Measurements from ENCODE around the gene SDR42E1.

DNA sequence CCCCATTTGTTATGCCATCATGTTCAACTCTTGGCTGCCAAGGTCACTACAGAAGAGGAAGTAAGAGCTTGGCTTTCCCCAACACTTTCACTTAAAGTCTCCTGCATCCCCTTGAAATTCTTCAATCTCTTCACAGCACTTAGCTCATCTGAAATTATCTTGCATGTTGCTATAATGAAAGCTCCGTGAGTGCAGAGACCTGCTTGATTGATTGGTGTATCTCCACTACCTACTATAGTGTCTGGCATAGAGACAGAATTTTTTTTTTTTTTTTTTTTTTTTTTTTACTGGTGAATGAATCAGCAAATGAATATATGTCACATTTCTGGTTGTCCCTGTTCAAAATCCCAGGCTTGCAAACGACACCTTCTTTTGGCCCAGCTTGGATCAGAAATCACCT lies 1.9 kb upstream of the SDR42E1 start:
- TF ChIP-seq, protein P1, sequence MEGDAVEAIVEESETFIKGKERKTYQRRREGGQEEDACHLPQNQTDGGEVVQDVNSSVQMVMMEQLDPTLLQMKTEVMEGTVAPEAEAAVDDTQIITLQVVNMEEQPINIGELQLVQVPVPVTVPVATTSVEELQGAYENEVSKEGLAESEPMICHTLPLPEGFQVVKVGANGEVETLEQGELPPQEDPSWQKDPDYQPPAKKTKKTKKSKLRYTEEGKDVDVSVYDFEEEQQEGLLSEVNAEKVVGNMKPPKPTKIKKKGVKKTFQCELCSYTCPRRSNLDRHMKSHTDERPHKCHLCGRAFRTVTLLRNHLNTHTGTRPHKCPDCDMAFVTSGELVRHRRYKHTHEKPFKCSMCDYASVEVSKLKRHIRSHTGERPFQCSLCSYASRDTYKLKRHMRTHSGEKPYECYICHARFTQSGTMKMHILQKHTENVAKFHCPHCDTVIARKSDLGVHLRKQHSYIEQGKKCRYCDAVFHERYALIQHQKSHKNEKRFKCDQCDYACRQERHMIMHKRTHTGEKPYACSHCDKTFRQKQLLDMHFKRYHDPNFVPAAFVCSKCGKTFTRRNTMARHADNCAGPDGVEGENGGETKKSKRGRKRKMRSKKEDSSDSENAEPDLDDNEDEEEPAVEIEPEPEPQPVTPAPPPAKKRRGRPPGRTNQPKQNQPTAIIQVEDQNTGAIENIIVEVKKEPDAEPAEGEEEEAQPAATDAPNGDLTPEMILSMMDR (IDR thresholded peaks at IDR 0.05 in 2 of 3, conservative IDR thresholded peaks at IDR 0.05 in 1 of 3; ENCODE audit: control insufficient read depth in 2 of 3, extremely low read depth in 1 of 3, insufficient read depth in 1 of 3, low read depth in 3 of 3, low read length in 3 of 3): no peak
- TF ChIP-seq FOS (IDR thresholded peaks at IDR 0.05; ENCODE audit: borderline replicate concordance, extremely low read depth, insufficient read length): no peak
- TF ChIP-seq, protein P2, sequence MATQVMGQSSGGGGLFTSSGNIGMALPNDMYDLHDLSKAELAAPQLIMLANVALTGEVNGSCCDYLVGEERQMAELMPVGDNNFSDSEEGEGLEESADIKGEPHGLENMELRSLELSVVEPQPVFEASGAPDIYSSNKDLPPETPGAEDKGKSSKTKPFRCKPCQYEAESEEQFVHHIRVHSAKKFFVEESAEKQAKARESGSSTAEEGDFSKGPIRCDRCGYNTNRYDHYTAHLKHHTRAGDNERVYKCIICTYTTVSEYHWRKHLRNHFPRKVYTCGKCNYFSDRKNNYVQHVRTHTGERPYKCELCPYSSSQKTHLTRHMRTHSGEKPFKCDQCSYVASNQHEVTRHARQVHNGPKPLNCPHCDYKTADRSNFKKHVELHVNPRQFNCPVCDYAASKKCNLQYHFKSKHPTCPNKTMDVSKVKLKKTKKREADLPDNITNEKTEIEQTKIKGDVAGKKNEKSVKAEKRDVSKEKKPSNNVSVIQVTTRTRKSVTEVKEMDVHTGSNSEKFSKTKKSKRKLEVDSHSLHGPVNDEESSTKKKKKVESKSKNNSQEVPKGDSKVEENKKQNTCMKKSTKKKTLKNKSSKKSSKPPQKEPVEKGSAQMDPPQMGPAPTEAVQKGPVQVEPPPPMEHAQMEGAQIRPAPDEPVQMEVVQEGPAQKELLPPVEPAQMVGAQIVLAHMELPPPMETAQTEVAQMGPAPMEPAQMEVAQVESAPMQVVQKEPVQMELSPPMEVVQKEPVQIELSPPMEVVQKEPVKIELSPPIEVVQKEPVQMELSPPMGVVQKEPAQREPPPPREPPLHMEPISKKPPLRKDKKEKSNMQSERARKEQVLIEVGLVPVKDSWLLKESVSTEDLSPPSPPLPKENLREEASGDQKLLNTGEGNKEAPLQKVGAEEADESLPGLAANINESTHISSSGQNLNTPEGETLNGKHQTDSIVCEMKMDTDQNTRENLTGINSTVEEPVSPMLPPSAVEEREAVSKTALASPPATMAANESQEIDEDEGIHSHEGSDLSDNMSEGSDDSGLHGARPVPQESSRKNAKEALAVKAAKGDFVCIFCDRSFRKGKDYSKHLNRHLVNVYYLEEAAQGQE (IDR thresholded peaks at IDR 0.05; ENCODE audit: low read depth, low read length): no peak
